Hepatic stellate cell (primary cell): ENCODE data around the gene AP5Z1.

Source experiments
- DNase-seq: peaks from one replicate; pipeline ENCODE4 v3.0.0; 2011; ENCODE audit warnings: low spot score

Gene AP5Z1

GRCh38 chr7:4775250-4775847, at the start of gene AP5Z1:
Gene AP5Z1, plus strand, starts transcription at chr7:4775623. Its CDS starts 93 bp downstream, at chr7:4775716.
- DNase-seq, result peak; percentile 100

GRCh38 chr7:4725850-4726450, 49.5 kb upstream of the AP5Z1 start:
- DNase-seq, result peak; percentile 41

- no peak for DNase-seq
These were observed 48.9 kb upstream of the AP5Z1 start for GRCh38 chr7:4726566-4726965.

- no peak for DNase-seq
These were observed 47.3 kb upstream of the AP5Z1 start for GRCh38 chr7:4727914-4728705.

GRCh38 chr7:4729266-4729665, 46.2 kb upstream of the AP5Z1 start:
- DNase-seq, result no peak

GRCh38 chr7:4730276-4730675, 45.1 kb upstream of the AP5Z1 start:
- no peak for DNase-seq

- no peak for DNase-seq
These were observed 44.5 kb upstream of the AP5Z1 start for GRCh38 chr7:4730971-4731370.

GRCh38 chr7:4731803-4732202, 43.6 kb upstream of the AP5Z1 start:
- DNase-seq, result no peak

- DNase-seq, result no peak
These were observed 41.4 kb upstream of the AP5Z1 start for GRCh38 chr7:4733936-4734528.

GRCh38 chr7:4734587-4735345, 40.7 kb upstream of the AP5Z1 start:
- DNase-seq, result no peak

GRCh38 chr7:4737300-4737699, 38.1 kb upstream of the AP5Z1 start:
- DNase-seq, result no peak

- DNase-seq, result peak; percentile 84
These were observed 36.5 kb upstream of the AP5Z1 start for GRCh38 chr7:4738711-4739527.

GRCh38 chr7:4739528-4739992, 35.9 kb upstream of the AP5Z1 start:
- DNase-seq, result peak; percentile 85

GRCh38 chr7:4740796-4741195, 34.6 kb upstream of the AP5Z1 start:
- DNase-seq, result no peak

- no peak for DNase-seq
These were observed 33.3 kb upstream of the AP5Z1 start for GRCh38 chr7:4742051-4742573.

- DNase-seq, result no peak
These were observed 32.6 kb upstream of the AP5Z1 start for GRCh38 chr7:4742852-4743251.

GRCh38 chr7:4744391-4745264, 30.8 kb upstream of the AP5Z1 start:
- DNase-seq, result peak; percentile 98

GRCh38 chr7:4745265-4745919, 30.0 kb upstream of the AP5Z1 start:
- no peak for DNase-seq
